Measurements from ENCODE around the gene EPHB4.

The EPHB4 gene

GRCh38 chr7:100794741-100795140, 32.6 kb downstream of the EPHB4 start:
- TF ChIP-seq CTCF (conservative IDR thresholded peaks at IDR 0.05; ENCODE audit: low read depth, low read length): no peak
- DNase-seq (ENCODE audit: low read depth): no peak
- no peak overlapping the region for H3K4me3 ChIP-seq (ENCODE audit: low read depth, low read length)

- peak; percentile 43 for DNase-seq (ENCODE audit: low read depth)
- no peak for TF ChIP-seq CTCF (conservative IDR thresholded peaks at IDR 0.05; ENCODE audit: low read depth, low read length)
- no peak overlapping the region for H3K4me3 ChIP-seq (ENCODE audit: low read depth, low read length)
Measured at GRCh38 chr7:100793806-100794660, 33.3 kb downstream of the EPHB4 start.

GRCh38 chr7:100791881-100792666, 35.2 kb downstream of the EPHB4 start:
- no peak for DNase-seq (ENCODE audit: low read depth)
- no peak for TF ChIP-seq CTCF (conservative IDR thresholded peaks at IDR 0.05; ENCODE audit: low read depth, low read length)
- no peak overlapping the region for H3K4me3 ChIP-seq (ENCODE audit: low read depth, low read length)

GRCh38 chr7:100789055-100789454, 38.3 kb downstream of the EPHB4 start:
- no peak for DNase-seq (ENCODE audit: low read depth)
- peak; percentile 15 for TF ChIP-seq CTCF (conservative IDR thresholded peaks at IDR 0.05; ENCODE audit: low read depth, low read length)
- H3K4me3 ChIP-seq (ENCODE audit: low read depth, low read length): no peak overlapping the region

- TF ChIP-seq CTCF (conservative IDR thresholded peaks at IDR 0.05; ENCODE audit: low read depth, low read length): no peak
- DNase-seq (ENCODE audit: low read depth): no peak
- no peak overlapping the region for H3K4me3 ChIP-seq (ENCODE audit: low read depth, low read length)
Measured at GRCh38 chr7:100786323-100786722, 41.0 kb downstream of the EPHB4 start.

- no peak for TF ChIP-seq CTCF (conservative IDR thresholded peaks at IDR 0.05; ENCODE audit: low read depth, low read length)
- no peak for DNase-seq (ENCODE audit: low read depth)
- H3K4me3 ChIP-seq (ENCODE audit: low read depth, low read length): no peak overlapping the region
Measured at GRCh38 chr7:100785878-100786277, 41.4 kb downstream of the EPHB4 start.

Data from choroid plexus epithelial cell (primary cell).